Activated gamma-delta T cell treated with Interleukin-2 at 50 U/mL for 16 hours (primary cell): ENCODE results near the gene CACNA1B.

Source experiments
- DNase-seq: peaks from one replicate; pipeline ENCODE4 v3.0.0-alpha.2; 2020

The CACNA1B gene

GRCh38 chr9:138020120-138020794 lies 142.7 kb downstream of the CACNA1B start:
- DNase-seq = no peak

- DNase-seq = no peak
These were observed 143.2 kb downstream of the CACNA1B start for GRCh38 chr9:138020795-138021182.

DNA sequence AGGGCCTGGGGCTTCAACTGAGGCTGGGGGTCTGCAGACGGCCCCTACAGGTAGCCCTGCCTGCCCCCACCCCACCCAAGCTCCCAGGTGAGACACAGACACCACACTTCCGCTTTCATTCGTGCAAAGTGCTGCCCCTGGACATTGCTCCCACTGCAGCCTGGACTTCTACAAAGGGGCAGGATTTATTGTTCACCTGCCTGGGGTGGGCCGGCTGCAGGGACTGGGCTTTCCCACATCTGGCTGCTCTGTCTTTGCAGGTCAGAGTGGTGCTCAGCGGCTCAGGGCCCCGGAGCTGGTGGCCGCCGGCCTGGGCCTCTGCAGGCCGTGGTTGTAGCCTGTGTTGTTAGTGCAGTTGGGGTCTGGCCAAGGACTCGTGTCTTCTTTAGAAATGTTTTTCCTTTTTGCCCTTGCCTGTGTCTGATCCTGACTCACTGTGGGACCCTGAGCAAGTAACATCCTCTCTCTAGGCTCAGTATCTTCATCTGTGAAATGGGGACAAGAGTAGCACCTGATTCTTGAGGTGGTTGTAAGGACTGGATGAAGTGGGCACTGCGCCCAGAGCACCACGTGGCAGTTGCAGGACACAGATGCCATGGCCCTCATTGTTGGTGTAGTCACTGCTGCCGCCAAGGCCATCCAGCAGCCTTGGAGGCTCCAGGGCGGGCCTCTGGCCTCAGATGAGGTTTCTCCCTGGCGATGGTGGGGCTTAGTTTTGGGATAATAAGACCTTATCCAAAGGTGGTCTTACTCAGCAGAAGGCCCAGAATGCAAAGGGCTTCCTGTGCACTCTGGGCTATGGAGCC lies 143.9 kb downstream of the CACNA1B start:
- no peak for DNase-seq

GRCh38 chr9:138022121-138022741 lies 144.6 kb downstream of the CACNA1B start:
- no peak for DNase-seq

DNA sequence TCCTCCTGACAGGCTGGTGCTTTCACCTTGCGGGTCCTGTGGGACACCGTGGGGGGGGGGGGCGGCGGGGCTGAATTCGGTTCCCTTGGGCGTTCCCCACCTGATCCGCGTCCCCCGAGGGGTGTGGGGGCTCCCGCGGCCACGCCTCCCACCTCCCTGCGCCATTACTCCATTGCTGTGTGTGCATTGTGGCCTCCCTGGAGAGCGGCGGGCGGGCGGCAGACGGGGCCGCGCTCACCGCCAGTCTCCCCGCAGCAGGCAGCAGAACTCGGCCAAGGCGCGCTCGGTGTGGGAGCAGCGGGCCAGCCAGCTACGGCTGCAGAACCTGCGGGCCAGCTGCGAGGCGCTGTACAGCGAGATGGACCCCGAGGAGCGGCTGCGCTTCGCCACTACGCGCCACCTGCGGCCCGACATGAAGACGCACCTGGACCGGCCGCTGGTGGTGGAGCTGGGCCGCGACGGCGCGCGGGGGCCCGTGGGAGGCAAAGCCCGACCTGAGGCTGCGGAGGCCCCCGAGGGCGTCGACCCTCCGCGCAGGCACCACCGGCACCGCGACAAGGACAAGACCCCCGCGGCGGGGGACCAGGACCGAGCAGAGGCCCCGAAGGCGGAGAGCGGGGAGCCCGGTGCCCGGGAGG lies 145.3 kb downstream of the CACNA1B start:
- DNase-seq = no peak

- DNase-seq = no peak
These were observed 146.0 kb downstream of the CACNA1B start for GRCh38 chr9:138023394-138024124.

DNA sequence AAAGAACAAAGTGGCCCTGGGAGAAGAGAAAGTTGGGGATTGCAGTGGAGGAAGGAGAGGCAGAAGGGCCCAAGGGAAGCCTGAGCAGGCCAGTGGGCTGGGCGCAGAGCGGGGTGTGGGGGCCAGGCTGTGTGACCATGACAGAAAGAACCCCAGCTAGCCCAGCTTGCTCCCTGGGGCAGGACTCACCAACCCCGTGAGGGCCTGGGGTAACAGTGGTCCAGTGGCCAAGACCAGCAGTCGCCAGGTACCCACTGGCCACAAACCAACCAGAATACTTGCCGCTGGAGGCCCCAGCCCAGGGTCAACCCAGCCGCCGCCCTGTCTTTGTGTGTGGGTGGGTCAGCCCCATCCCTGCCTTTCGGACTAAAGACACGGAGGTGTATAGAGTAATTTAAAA lies 146.5 kb downstream of the CACNA1B start:
- no peak for DNase-seq

- no peak for DNase-seq
These were observed 147.3 kb downstream of the CACNA1B start for GRCh38 chr9:138024831-138025291.

DNA sequence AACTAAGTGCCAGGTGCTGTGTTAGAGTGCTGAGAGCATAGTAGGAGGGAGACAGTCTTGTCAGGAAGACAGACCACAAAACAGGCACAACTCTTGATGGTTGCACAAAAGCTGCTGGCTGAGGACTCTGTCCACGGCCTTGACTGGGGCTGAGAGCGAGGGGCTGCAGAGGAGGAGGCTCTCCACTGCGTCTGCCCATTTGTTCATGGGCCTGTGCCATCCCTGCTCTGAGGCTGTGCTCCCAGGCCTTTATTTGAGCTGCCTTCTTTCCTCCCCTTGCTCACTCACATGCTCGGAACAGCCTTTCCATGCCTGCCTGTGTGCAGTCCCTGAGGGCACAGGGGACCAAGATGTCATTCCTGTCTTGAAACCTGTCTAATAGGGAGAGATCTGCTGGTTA lies 147.8 kb downstream of the CACNA1B start:
- no peak for DNase-seq

DNA sequence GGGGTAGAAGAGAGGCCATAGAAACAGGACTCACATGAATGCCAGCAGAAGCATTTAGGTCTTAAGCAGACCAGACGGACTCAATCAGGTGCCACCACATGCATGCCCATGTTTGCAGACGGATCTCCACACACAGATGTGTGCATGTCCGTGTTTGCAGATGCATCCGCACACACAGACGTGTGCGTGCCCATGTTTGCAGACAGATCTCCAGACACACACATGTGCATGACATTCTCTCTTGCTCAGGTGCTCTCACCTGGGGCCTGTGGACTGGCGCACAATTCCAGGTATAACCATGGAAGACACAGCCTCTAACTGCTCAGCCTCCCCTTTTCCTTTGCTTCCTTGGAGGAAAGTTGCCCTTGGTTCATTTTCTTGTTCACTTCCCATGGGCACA lies 148.3 kb downstream of the CACNA1B start:
- no peak for DNase-seq

- DNase-seq = no peak
These were observed 151.0 kb downstream of the CACNA1B start for GRCh38 chr9:138028596-138028995.

DNA sequence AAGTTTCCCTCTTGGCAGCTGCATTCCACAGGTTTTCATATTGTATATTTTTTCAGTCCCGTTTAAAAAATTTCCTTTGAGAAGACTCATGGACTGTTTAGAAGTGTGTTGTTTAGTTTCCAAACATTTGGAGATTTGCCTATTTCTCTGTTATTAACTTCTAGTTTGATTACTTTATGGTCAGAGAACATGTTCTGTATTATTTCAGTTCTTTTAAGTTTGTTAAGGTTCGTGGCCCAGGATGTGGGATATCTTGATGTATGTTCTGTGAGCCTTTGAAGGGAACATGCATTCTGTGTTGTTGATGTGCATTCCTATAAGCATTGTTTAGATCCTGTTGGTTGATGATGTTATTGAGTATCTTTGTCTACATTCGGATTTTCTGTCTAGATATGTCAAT lies 153.6 kb downstream of the CACNA1B start:
- DNase-seq = no peak

DNA sequence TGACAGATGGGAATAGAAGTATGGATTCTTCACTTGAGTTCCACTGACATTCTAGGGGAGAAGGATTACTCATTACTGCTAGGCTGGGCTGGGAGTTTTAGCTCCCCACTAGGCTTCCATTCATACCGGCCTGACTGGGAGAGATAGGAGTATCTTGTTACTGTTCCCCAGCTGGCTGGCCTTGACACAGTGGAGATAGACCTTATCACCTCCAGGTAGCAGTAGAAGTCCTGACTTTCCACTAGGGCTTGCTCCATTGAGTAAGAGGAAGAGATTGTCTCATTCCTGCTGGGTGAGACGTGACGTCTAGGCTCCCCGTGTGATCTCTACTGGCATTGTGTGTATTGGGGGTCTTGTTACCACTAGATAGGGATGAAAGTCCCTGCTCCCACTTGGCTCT lies 156.4 kb downstream of the CACNA1B start:
- DNase-seq = no peak

DNA sequence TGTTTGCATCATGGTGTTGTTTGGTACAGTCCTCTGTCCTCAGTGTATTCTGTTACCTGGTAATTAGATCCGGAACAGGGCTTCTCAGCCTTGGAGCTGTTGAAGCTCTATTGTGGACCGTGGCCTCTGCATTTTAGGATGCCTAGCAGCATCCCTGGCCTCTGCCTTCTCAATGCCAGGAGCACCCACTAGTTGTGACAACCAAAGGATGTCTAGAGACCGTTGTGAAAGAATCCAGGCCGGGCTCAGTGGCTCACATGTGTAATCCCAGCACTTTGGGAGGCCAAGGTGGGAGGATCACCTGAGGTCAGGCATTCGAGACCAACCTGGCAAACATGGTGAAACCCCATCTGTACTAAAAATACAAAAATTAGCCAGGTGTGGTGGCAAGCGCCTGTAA lies 159.6 kb downstream of the CACNA1B start:
- DNase-seq = no peak

GRCh38 chr9:138038244-138038671 lies 160.7 kb downstream of the CACNA1B start:
- DNase-seq = no peak

DNA sequence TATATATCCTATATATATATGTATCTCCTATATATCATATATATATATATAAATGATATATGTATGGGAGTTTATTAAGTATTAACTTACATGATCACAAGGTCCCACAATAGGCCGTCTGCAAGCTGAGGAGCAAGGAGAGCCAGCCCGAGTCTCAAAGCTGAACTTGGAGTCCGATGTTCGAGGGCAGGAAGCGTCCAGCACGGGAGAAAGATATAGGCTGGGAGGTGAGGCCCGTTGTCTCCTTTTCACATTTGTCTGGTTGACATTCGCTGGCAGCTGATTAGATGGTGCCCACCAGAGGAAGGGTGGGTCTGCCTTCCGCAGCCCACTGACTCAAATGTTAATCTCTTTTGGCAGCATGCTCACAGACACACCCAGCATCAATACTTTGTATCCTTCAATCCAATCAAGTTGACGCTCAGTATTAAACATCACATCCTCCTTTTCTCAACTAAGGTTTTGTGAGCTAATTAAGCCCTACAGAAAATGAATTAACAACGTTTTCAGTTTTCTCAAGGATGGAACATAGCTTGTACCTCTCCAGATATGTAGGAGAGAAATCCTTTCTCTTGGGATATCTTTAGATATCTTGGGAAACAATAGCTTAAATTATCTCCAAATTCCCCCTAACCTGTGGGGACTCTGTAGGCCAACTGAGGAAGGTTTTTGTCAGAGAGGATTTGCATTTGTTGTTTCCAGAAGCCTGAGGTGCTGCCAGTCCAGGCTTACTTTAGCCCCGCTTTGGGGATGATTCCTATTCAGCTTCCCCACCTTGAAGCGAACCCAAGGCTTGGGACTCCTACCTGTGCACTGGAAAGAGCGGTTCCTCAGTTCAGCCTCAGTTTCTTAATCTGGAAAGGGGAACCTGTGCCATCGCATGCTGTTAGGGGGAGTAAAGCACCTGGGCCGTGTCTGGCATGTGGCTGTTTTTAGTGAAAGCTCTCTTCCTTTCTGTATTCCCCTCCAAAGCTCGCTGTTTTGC lies 163.2 kb downstream of the CACNA1B start:
- no peak for DNase-seq

GRCh38 chr9:138042146-138042545 lies 164.6 kb downstream of the CACNA1B start:
- no peak for DNase-seq

DNA sequence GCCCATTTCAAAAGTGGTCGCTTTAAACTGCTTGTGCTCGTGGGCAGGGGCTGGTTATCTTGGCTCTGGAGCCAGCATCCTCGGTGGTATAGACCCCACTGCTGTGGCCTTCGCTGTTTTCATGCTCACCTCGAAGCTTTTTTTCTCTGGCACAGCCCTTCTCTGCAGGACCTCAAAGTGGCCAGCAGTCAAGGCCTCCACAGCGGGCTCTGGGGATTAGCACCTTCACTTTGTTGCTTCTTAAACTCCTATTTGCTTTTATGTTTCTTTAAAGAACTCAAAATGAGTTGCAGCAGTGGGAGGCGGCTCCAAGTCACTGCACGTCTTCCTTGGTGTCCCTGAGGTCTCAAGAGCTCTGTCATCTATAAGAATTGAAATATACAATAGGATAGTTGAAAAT lies 165.1 kb downstream of the CACNA1B start:
- no peak for DNase-seq

DNA sequence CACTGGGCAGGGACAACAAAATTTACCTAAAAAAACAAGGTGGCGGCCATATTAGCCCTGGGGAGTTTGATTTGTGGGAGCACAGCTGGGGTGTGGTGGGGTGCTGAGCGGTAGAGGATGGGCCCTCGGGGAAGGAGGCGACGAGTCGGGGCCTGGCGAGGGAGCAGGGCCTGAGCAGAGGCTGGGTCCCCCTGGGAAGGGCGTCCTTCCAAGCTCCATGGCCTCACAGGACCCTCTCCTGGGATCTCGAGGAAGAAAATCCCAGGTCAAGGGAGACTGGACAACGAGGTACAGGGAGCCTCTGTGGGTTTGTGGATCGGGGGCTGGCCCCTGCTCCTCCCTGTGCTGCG lies 165.5 kb downstream of the CACNA1B start:
- no peak for DNase-seq

GRCh38 chr9:138043411-138044345 lies 166.1 kb downstream of the CACNA1B start:
- no peak for DNase-seq
